Measurements from ENCODE around the gene CWC27.

GRCh38 chr5:64949331-64949730 is 180.6 kb downstream of the CWC27 start:
- TF ChIP-seq POLR2A (IDR thresholded peaks at IDR 0.05) (no peak), CTCF (IDR thresholded peaks at IDR 0.05) (no peak)

All from upper lobe of left lung (tissue), 4 donors.